Measurements from ENCODE around the gene MEN1. TPM values are rescaled to one million over a fixed set of nuclear protein-coding genes. Genes with fewer than 3 reads are reported as not detected.

The MEN1 gene
- total RNA-seq, 2 donors from 2014 or later: 44.5 to 48.7 TPM

- no peak overlapping the region for H3K27ac ChIP-seq (ENCODE audit: low read depth, low read length)
- WGBS, 2 experiments (ENCODE audit: insufficient coverage in 1 of 2, insufficient read length in 1 of 2): 67 to 72% methylated on average over 12 to 19 of the region's 19 CpGs
These were observed 32.7 kb upstream of the MEN1 start for GRCh38 chr11:64842851-64843685.

GRCh38 chr11:64842366-64842759 lies 32.0 kb upstream of the MEN1 start:
- H3K27me3 Mint-ChIP-seq (ENCODE audit: insufficient read depth): no peaks in the 10 kb centered on the region
- H3K4me1 Mint-ChIP-seq: peaks cover 20% of the 10 kb centered on the region
- H3K9me3 Mint-ChIP-seq: no peaks in the 10 kb centered on the region
- DNase-seq: peak; percentile 75
- no peak overlapping the region for H3K4me3 ChIP-seq (ENCODE audit: low read length)
- H3K27me3 ChIP-seq (ENCODE audit: control insufficient read depth, insufficient read depth, low read length, poor library complexity, severe bottlenecking): no peaks in the 10 kb centered on the region
- no peak overlapping the region for H3K9ac ChIP-seq (ENCODE audit: extremely low read depth, low read length, poor library complexity, severe bottlenecking)
- peaks cover 4% of the 10 kb centered on the region for H3K36me3 Mint-ChIP-seq (ENCODE audit: low read depth)
- H3K36me3 ChIP-seq (ENCODE audit: control insufficient read depth, insufficient read depth, low read length): no peaks in the 10 kb centered on the region
- no peak for TF ChIP-seq CTCF (conservative IDR thresholded peaks at IDR 0.05)
- H3K27ac Mint-ChIP-seq: peak overlapping the region; percentile 92
- no peak overlapping the region for H3K4me3 Mint-ChIP-seq
- H3K9me3 ChIP-seq (ENCODE audit: control insufficient read depth, low read length): no peaks in the 10 kb centered on the region
- WGBS, 2 experiments (ENCODE audit: insufficient coverage in 1 of 2, insufficient read length in 1 of 2): 76 to 77% methylated on average over 3 to 6 of the region's 6 CpGs
- peaks cover 5% of the 10 kb centered on the region for H3K4me1 ChIP-seq (ENCODE audit: control insufficient read depth, insufficient read depth, low read length)
- H3K27ac ChIP-seq (ENCODE audit: low read depth, low read length): no peak overlapping the region

More at GRCh38 chr11:64842851-64843685, 32.7 kb upstream of the MEN1 start:
- TF ChIP-seq CTCF (conservative IDR thresholded peaks at IDR 0.05): peak; percentile 25
- Histone ChIP-seq H3K4me1 (ENCODE audit: control insufficient read depth, insufficient read depth, low read length) (peaks cover 5% of the 10 kb centered on the region), H3K9me3 (ENCODE audit: control insufficient read depth, low read length) (no peaks in the 10 kb centered on the region), H3K27me3 (ENCODE audit: control insufficient read depth, insufficient read depth, low read length, poor library complexity, severe bottlenecking) (no peaks in the 10 kb centered on the region), H3K36me3 (ENCODE audit: control insufficient read depth, insufficient read depth, low read length) (no peaks in the 10 kb centered on the region), H3K4me3 (ENCODE audit: low read length) (peak overlapping the region; percentile 82), H3K9ac (ENCODE audit: extremely low read depth, low read length, poor library complexity, severe bottlenecking) (no peak overlapping the region)
- Mint-ChIP-seq H3K4me1 (peaks cover 20% of the 10 kb centered on the region), H3K9me3 (no peaks in the 10 kb centered on the region), H3K27me3 (ENCODE audit: insufficient read depth) (no peaks in the 10 kb centered on the region), H3K27ac (peak overlapping the region; percentile 92), H3K4me3 (peak overlapping the region; percentile 74), H3K36me3 (ENCODE audit: low read depth) (peaks cover 4% of the 10 kb centered on the region)
- DNase-seq: peak; percentile 89

GRCh38 chr11:64841592-64842365 lies 31.4 kb upstream of the MEN1 start:
- H3K4me1 Mint-ChIP-seq: peaks cover 18% of the 10 kb centered on the region
- Histone ChIP-seq H3K27me3 (ENCODE audit: control insufficient read depth, insufficient read depth, low read length, poor library complexity, severe bottlenecking) (no peaks in the 10 kb centered on the region), H3K27ac (ENCODE audit: low read depth, low read length) (no peak overlapping the region), H3K36me3 (ENCODE audit: control insufficient read depth, insufficient read depth, low read length) (no peaks in the 10 kb centered on the region), H3K9ac (ENCODE audit: extremely low read depth, low read length, poor library complexity, severe bottlenecking) (no peak overlapping the region), H3K4me1 (ENCODE audit: control insufficient read depth, insufficient read depth, low read length) (peaks cover 5% of the 10 kb centered on the region), H3K9me3 (ENCODE audit: control insufficient read depth, low read length) (no peaks in the 10 kb centered on the region), H3K4me3 (ENCODE audit: low read length) (no peak overlapping the region)
- H3K4me3 Mint-ChIP-seq: no peak overlapping the region
- no peak for TF ChIP-seq CTCF (conservative IDR thresholded peaks at IDR 0.05)
- peaks cover 4% of the 10 kb centered on the region for H3K36me3 Mint-ChIP-seq (ENCODE audit: low read depth)
- no peaks in the 10 kb centered on the region for H3K9me3 Mint-ChIP-seq
- H3K27me3 Mint-ChIP-seq (ENCODE audit: insufficient read depth): no peaks in the 10 kb centered on the region
- no peak overlapping the region for H3K27ac Mint-ChIP-seq
- DNase-seq: no peak
- 85 to 92% methylated on average over 6 to 15 of the region's 15 CpGs for WGBS, 2 experiments (ENCODE audit: insufficient coverage in 1 of 2, insufficient read length in 1 of 2)

All from endodermal cell (in vitro differentiated cells).